ENCODE data around the gene CCDC27.

GRCh38 chr1:3702528-3702927 lies 49.7 kb upstream of the CCDC27 start:
- TF ChIP-seq, protein P1, sequence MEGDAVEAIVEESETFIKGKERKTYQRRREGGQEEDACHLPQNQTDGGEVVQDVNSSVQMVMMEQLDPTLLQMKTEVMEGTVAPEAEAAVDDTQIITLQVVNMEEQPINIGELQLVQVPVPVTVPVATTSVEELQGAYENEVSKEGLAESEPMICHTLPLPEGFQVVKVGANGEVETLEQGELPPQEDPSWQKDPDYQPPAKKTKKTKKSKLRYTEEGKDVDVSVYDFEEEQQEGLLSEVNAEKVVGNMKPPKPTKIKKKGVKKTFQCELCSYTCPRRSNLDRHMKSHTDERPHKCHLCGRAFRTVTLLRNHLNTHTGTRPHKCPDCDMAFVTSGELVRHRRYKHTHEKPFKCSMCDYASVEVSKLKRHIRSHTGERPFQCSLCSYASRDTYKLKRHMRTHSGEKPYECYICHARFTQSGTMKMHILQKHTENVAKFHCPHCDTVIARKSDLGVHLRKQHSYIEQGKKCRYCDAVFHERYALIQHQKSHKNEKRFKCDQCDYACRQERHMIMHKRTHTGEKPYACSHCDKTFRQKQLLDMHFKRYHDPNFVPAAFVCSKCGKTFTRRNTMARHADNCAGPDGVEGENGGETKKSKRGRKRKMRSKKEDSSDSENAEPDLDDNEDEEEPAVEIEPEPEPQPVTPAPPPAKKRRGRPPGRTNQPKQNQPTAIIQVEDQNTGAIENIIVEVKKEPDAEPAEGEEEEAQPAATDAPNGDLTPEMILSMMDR (IDR thresholded peaks at IDR 0.05) = no peak
- TF ChIP-seq POLR2A (IDR thresholded peaks at IDR 0.05) = no peak
